GOT3 (cell line): Measurements from ENCODE around the gene PRKCSH.
A peak's percentile ranks its signal among the peaks of the same experiment; 100 is the strongest.
"Not testable (repeated sequence)": the region's sequence is repeated elsewhere in the genome, so short reads cannot be mapped to it uniquely, and the experiment has no call there.

Experiments
- DNase-seq: peaks from one replicate; lab custom pipeline; 2025; ENCODE audit warnings: mixed read lengths; lab: John Stamatoyannopoulos, UW

PRKCSH gene

GRCh38 chr19:11435057-11435832, at the start of gene PRKCSH, which contains the start of gene ODAD3:
Gene PRKCSH (plus strand): TSS chr19:11435635. CDS start chr19:11436118, 483 bp downstream.
Gene ODAD3 (minus strand): TSS chr19:11435121. CDS start chr19:11435016, 105 bp downstream.
- peak; percentile 99 for DNase-seq

GRCh38 chr19:11387162-11388034, 48.0 kb upstream of the PRKCSH start:
- no peak for DNase-seq

- DNase-seq: no peak
Observed at GRCh38 chr19:11390359-11390758, 45.1 kb upstream of the PRKCSH start.

- no peak for DNase-seq
Observed at GRCh38 chr19:11390933-11391680, 44.3 kb upstream of the PRKCSH start.

GRCh38 chr19:11397089-11397610, 38.3 kb upstream of the PRKCSH start:
- no peak for DNase-seq

- DNase-seq: no peak
Observed at GRCh38 chr19:11399667-11400066, 35.8 kb upstream of the PRKCSH start.

GRCh38 chr19:11400798-11401197, 34.6 kb upstream of the PRKCSH start:
- DNase-seq: no peak

GRCh38 chr19:11401808-11402543, 33.5 kb upstream of the PRKCSH start:
- DNase-seq: no peak

- DNase-seq: no peak
Observed at GRCh38 chr19:11404588-11405222, 30.7 kb upstream of the PRKCSH start.

- no peak for DNase-seq
Observed at GRCh38 chr19:11405846-11406643, 29.4 kb upstream of the PRKCSH start.

GRCh38 chr19:11406703-11407236, 28.7 kb upstream of the PRKCSH start:
- DNase-seq: not testable (repeated sequence)

- DNase-seq: no peak
Observed at GRCh38 chr19:11408591-11408990, 26.8 kb upstream of the PRKCSH start.

GRCh38 chr19:11410682-11411081, 24.8 kb upstream of the PRKCSH start:
- no peak for DNase-seq

GRCh38 chr19:11414544-11414943, 20.9 kb upstream of the PRKCSH start:
- DNase-seq: no peak

- no peak for DNase-seq
Observed at GRCh38 chr19:11416346-11417052, 18.9 kb upstream of the PRKCSH start.

- DNase-seq: no peak
Observed at GRCh38 chr19:11418094-11418548, 17.3 kb upstream of the PRKCSH start.

- no peak for DNase-seq
Observed at GRCh38 chr19:11418549-11419506, 16.6 kb upstream of the PRKCSH start, which contains the start of gene RGL3. Gene RGL3 (minus strand): TSS chr19:11419314. CDS start chr19:11419278, 36 bp downstream.
